HCT116 (cell line): ENCODE results near the gene FRMD4A.

Experiments used
- CEBPB ChIP-seq: IDR thresholded peaks from 2 replicates; pipeline ENCODE4 v1.6.1; 2012; ENCODE audit warnings: low read depth
- CTCF ChIP-seq, 3 experiments: fragments of 200-600 bp in 1 of 3; sonication (generic) in 1 of 3; IDR thresholded peaks in 2 of 3; conservative IDR thresholded peaks in 1 of 3; 2 replicates each; pipeline ENCODE4 v1.5.1; 2012 to 2017; ENCODE audit warnings: low read depth in 2 of 3, low read length in 2 of 3, antibody characterized with exemption in 1 of 3, borderline replicate concordance in 1 of 3, control low read depth in 1 of 3, mild to moderate bottlenecking in 1 of 3, mixed read lengths in 1 of 3, mixed run types in 1 of 3, moderate library complexity in 1 of 3; ENCODE audit not compliant: insufficient read depth in 1 of 3
- EZH2 ChIP-seq: fragments of 200-600 bp; sonication (generic); IDR thresholded peaks from 2 replicates; pipeline ENCODE4 v1.6.1; 2017; ENCODE audit warnings: antibody characterized with exemption, mixed run types
- EZH2phosphoT487 ChIP-seq: fragments of 200-600 bp; IDR thresholded peaks from 2 replicates; pipeline ENCODE4 v1.6.1; 2018; ENCODE audit warnings: antibody characterized with exemption, borderline replicate concordance
- FOSL1 ChIP-seq: IDR thresholded peaks from 2 replicates; pipeline ENCODE4 v1.6.1; 2012; ENCODE audit warnings: low read depth
- POLR2A ChIP-seq: IDR thresholded peaks from 2 replicates; pipeline ENCODE4 v1.7.0; 2011; ENCODE audit warnings: borderline replicate concordance; ENCODE audit not compliant: insufficient read depth, insufficient read length; ENCODE audit errors: extremely low read depth
- POLR2AphosphoS5 ChIP-seq: IDR thresholded peaks from 2 replicates; pipeline ENCODE4 v1.6.1; 2011; ENCODE audit warnings: mild to moderate bottlenecking, low read depth, low read length, moderate library complexity
- RAD21 ChIP-seq: IDR thresholded peaks from 2 replicates; pipeline ENCODE4 v1.6.1; 2012; ENCODE audit warnings: low read depth, mild to moderate bottlenecking
- SIN3A ChIP-seq: IDR thresholded peaks from 2 replicates; pipeline ENCODE4 v1.6.1; 2012; ENCODE audit warnings: low read depth
- SP1 ChIP-seq: IDR thresholded peaks from 2 replicates; pipeline ENCODE4 v1.6.1; 2012; ENCODE audit warnings: low read depth
- TCF7L2 ChIP-seq: IDR thresholded peaks from 2 replicates; pipeline ENCODE4 v1.7.0; 2011; ENCODE audit warnings: borderline replicate concordance, inconsistent platforms; ENCODE audit not compliant: insufficient read depth, insufficient read length; ENCODE audit errors: extremely low read depth
- ZNF274 ChIP-seq: fragments of 200-500 bp; sonication (Bioruptor generic); IDR thresholded peaks from 2 replicates; pipeline ENCODE4 v1.6.1; 2014; ENCODE audit warnings: mild to moderate bottlenecking, low read depth, low read length, inconsistent platforms

DNA sequence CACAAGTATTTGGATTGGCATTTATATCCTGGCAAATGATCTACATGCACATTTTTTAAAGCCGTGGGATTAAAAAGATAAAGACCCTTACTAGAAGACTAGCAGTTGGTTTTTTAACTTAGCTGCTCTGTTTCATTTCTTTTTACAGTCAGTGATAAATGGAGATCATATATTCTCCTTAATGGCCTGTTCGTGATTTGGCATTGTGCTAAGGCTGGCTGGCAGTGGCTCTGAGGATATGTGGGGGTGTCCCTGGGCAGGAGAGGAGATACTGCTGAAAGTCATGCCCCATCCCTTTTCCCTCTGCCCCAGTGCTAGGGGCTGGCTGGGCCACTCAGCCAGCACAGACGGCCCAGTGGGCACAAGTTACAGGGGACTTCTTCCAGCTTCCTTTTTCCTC, 402.3 kb downstream of the FRMD4A start:
- TF ChIP-seq FOSL1 (no peak), CTCF (IDR thresholded peaks at IDR 0.05 in 2 of 3, conservative IDR thresholded peaks at IDR 0.05 in 1 of 3; ENCODE audit: borderline replicate concordance in 1 of 3, insufficient read depth in 1 of 3, low read depth in 2 of 3, low read length in 2 of 3) (no peak), EZH2phosphoT487 (no peak), POLR2AphosphoS5 (no peak), RAD21 (no peak), CEBPB (no peak), TCF7L2 (no peak), SP1 (no peak), SIN3A (no peak), POLR2A (no peak), ZNF274 (no peak), EZH2 (no peak)
